PC-3 (cell line): ENCODE measurements around the gene MYO10.

Experiments used
- EZH2 ChIP-seq: fragments of 300-600 bp; sonication (generic); IDR thresholded peaks from one replicate; pipeline ENCODE4 v1.6.1; 2017; ENCODE audit warnings: antibody characterized with exemption, mild to moderate bottlenecking, low read length; ENCODE audit not compliant: unreplicated experiment
- EZH2phosphoT487 ChIP-seq: fragments of 300-600 bp; sonication (generic); IDR thresholded peaks from 2 replicates; pipeline ENCODE4 v1.6.1; 2018; ENCODE audit warnings: mild to moderate bottlenecking, antibody characterized with exemption, low read length, borderline replicate concordance
- TF ChIP-seq, protein P1 (sequence below): fragments of 300-600 bp; sonication (generic); conservative IDR thresholded peaks from 2 replicates; pipeline ENCODE4 v1.5.1; 2017; ENCODE audit warnings: antibody characterized with exemption, low read depth, mild to moderate bottlenecking, low read length

DNA sequence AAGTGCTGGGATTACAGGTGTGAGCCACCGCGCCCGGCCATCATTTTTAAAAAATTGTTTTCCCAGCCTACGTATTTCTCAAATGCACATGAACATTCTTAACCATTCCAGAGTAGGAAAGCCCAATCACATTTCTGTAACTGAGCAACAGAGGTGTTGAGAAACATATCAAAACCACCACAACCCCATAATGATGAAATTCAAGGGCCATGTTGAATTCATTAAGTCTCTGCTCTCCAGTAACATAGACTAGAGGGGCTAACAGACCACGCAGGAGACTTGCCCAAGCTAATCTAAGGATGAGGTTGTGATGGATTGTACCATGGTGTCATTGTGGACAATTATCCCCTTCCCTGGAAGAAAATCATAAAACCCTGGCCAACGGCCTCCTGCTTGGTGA lies 52.9 kb downstream of the MYO10 start:
- TF ChIP-seq EZH2, result no peak
- TF ChIP-seq, protein P1, sequence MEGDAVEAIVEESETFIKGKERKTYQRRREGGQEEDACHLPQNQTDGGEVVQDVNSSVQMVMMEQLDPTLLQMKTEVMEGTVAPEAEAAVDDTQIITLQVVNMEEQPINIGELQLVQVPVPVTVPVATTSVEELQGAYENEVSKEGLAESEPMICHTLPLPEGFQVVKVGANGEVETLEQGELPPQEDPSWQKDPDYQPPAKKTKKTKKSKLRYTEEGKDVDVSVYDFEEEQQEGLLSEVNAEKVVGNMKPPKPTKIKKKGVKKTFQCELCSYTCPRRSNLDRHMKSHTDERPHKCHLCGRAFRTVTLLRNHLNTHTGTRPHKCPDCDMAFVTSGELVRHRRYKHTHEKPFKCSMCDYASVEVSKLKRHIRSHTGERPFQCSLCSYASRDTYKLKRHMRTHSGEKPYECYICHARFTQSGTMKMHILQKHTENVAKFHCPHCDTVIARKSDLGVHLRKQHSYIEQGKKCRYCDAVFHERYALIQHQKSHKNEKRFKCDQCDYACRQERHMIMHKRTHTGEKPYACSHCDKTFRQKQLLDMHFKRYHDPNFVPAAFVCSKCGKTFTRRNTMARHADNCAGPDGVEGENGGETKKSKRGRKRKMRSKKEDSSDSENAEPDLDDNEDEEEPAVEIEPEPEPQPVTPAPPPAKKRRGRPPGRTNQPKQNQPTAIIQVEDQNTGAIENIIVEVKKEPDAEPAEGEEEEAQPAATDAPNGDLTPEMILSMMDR, result no peak
- TF ChIP-seq EZH2phosphoT487, result no peak
